ENCODE data around the gene LBX1. TPM values are rescaled to one million over a fixed set of nuclear protein-coding genes. Genes with fewer than 3 reads are reported as not detected.
A peak's percentile ranks its signal among the peaks of the same experiment; 100 is the strongest.

Gene LBX1
- total RNA-seq, 2 donors from 2014 or later = not detected

DNA sequence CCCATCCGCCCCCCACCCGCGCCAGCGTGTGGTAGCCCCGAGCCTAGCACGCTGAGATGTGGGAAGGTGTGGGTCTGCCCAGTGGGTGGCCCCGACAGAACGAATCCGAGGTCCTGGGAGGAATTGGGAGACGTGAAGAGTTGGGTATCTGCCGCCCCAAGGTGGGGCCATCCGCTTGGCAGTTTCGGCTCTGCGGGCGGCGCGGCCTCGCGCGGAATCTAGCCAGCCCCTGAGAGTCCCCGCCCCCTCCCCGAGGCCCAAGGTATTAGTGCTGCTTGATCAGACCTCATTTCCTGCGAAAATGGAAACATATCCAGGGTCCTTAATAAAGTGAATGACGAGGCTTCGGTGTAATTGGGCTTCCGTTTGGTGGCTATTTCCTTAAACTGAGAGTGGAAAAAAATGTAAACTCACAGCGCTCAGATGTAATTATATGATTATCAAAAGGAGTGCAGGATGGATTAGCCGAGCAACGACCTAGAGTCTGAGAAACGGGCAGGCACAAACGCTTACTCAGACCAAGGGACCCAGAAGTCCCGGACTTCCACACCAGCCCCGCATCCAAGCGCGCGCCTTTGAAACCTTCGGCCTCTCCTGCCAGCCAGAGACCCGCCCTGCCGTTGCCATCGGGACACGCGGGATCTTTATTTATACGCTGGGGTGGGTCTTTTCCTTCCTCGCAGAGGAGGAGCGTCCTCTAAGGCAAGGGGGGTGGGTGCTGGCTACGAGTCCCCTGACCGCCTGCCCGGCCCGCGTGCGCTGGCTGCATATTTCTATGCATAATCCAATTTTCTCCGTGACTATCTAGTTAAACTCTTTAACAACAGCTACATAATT lies 12.8 kb downstream of the LBX1 start:
- H3K9me3 ChIP-seq (ENCODE audit: control insufficient read depth, low read length) = no peaks in the 10 kb centered on the region
- H3K27me3 ChIP-seq (ENCODE audit: control insufficient read depth, insufficient read depth, low read length, poor library complexity, severe bottlenecking) = peaks cover 99% of the 10 kb centered on the region
- no peak overlapping the region for H3K4me3 ChIP-seq (ENCODE audit: low read length)
- H3K36me3 ChIP-seq (ENCODE audit: control insufficient read depth, insufficient read depth, low read length) = no peaks in the 10 kb centered on the region
- no peak overlapping the region for H3K9ac ChIP-seq (ENCODE audit: extremely low read depth, low read length, poor library complexity, severe bottlenecking)
- TF ChIP-seq, protein P1, sequence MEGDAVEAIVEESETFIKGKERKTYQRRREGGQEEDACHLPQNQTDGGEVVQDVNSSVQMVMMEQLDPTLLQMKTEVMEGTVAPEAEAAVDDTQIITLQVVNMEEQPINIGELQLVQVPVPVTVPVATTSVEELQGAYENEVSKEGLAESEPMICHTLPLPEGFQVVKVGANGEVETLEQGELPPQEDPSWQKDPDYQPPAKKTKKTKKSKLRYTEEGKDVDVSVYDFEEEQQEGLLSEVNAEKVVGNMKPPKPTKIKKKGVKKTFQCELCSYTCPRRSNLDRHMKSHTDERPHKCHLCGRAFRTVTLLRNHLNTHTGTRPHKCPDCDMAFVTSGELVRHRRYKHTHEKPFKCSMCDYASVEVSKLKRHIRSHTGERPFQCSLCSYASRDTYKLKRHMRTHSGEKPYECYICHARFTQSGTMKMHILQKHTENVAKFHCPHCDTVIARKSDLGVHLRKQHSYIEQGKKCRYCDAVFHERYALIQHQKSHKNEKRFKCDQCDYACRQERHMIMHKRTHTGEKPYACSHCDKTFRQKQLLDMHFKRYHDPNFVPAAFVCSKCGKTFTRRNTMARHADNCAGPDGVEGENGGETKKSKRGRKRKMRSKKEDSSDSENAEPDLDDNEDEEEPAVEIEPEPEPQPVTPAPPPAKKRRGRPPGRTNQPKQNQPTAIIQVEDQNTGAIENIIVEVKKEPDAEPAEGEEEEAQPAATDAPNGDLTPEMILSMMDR (conservative IDR thresholded peaks at IDR 0.05) = no peak
- no peaks in the 10 kb centered on the region for H3K9me3 Mint-ChIP-seq
- DNase-seq = peak; percentile 67
- H3K27ac Mint-ChIP-seq = no peak overlapping the region
- peaks cover 6% of the 10 kb centered on the region for H3K4me1 Mint-ChIP-seq
- H3K36me3 Mint-ChIP-seq (ENCODE audit: low read depth) = no peaks in the 10 kb centered on the region
- WGBS, 2 experiments (ENCODE audit: insufficient coverage in 1 of 2, insufficient read length in 1 of 2) = 5 to 6% methylated on average over 29 to 52 of the region's 52 CpGs
- no peak overlapping the region for H3K27ac ChIP-seq (ENCODE audit: low read depth, low read length)
- H3K27me3 Mint-ChIP-seq (ENCODE audit: insufficient read depth) = peaks cover 99% of the 10 kb centered on the region
- H3K4me1 ChIP-seq (ENCODE audit: control insufficient read depth, insufficient read depth, low read length) = peaks cover 4% of the 10 kb centered on the region
- H3K4me3 Mint-ChIP-seq = peak overlapping the region; percentile 14

DNA sequence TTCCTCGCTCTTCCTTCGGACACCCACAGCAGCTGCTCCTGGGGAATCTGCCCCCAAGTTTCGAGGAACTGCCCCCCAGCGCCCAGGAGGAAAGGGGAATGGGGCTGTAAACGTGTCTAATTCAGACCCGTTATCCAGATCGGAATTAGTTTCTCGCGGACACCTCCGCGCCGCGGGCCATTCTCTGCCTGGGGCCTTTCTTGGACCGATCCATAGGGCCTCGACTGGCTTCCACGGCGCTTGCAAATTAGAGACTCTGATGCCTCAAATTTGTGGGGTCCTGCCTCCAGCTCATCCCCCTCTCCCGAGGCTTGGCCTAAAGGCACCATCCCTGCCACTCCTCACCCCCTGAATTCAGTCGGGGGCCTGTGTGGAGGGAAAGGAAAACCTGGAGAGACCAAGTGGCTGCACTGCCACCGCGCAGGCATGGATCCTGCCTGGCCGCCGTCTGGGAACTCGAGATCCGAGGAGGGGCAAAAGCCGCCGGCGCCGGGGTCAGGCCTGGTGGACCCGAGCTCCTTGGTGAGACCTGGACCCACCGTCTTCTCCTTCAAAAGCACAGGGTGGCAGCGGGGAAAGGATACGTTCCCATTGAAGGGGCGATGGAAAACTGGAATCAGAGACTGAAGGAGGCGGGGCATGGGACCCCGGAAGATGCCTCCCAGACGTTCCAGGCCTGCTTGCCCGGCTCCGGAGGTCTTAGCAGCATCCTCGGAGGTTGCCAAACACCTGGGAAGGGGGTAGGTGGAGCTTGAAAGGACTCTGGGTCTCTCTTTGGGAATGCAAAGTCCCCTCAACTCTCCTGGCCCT lies 13.7 kb downstream of the LBX1 start:
- TF ChIP-seq, protein P1 (conservative IDR thresholded peaks at IDR 0.05) = no peak
- Histone ChIP-seq H3K4me1 (ENCODE audit: control insufficient read depth, insufficient read depth, low read length) (peaks cover 4% of the 10 kb centered on the region), H3K36me3 (ENCODE audit: control insufficient read depth, insufficient read depth, low read length) (no peaks in the 10 kb centered on the region), H3K9ac (ENCODE audit: extremely low read depth, low read length, poor library complexity, severe bottlenecking) (no peak overlapping the region), H3K9me3 (ENCODE audit: control insufficient read depth, low read length) (no peaks in the 10 kb centered on the region), H3K4me3 (ENCODE audit: low read length) (no peak overlapping the region), H3K27me3 (ENCODE audit: control insufficient read depth, insufficient read depth, low read length, poor library complexity, severe bottlenecking) (peaks cover 97% of the 10 kb centered on the region), H3K27ac (ENCODE audit: low read depth, low read length) (no peak overlapping the region)
- Mint-ChIP-seq H3K36me3 (ENCODE audit: low read depth) (no peaks in the 10 kb centered on the region), H3K27ac (no peak overlapping the region), H3K27me3 (ENCODE audit: insufficient read depth) (peaks cover 99% of the 10 kb centered on the region), H3K9me3 (no peaks in the 10 kb centered on the region), H3K4me1 (peaks cover 6% of the 10 kb centered on the region), H3K4me3 (no peak overlapping the region)
- peak; percentile 74 for DNase-seq
- WGBS, 2 experiments (ENCODE audit: insufficient coverage in 1 of 2, insufficient read length in 1 of 2) = 7 to 9% methylated on average over 27 to 40 of the region's 40 CpGs

GRCh38 chr10:101214446-101215396 lies 14.5 kb downstream of the LBX1 start:
- no peak overlapping the region for H3K27ac ChIP-seq (ENCODE audit: low read depth, low read length)
- Mint-ChIP-seq H3K4me1 (peaks cover 6% of the 10 kb centered on the region), H3K36me3 (ENCODE audit: low read depth) (no peaks in the 10 kb centered on the region), H3K4me3 (no peak overlapping the region), H3K27me3 (ENCODE audit: insufficient read depth) (peaks cover 99% of the 10 kb centered on the region), H3K27ac (no peak overlapping the region), H3K9me3 (no peaks in the 10 kb centered on the region)
- H3K36me3 ChIP-seq (ENCODE audit: control insufficient read depth, insufficient read depth, low read length) = no peaks in the 10 kb centered on the region
- DNase-seq = peak; percentile 95
- WGBS, 2 experiments (ENCODE audit: insufficient coverage in 1 of 2, insufficient read length in 1 of 2) = 16 to 18% methylated on average over 33 to 48 of the region's 49 CpGs
- H3K27me3 ChIP-seq (ENCODE audit: control insufficient read depth, insufficient read depth, low read length, poor library complexity, severe bottlenecking) = peaks cover 97% of the 10 kb centered on the region
- no peak overlapping the region for H3K4me3 ChIP-seq (ENCODE audit: low read length)
- no peak overlapping the region for H3K9ac ChIP-seq (ENCODE audit: extremely low read depth, low read length, poor library complexity, severe bottlenecking)
- H3K4me1 ChIP-seq (ENCODE audit: control insufficient read depth, insufficient read depth, low read length) = peaks cover 4% of the 10 kb centered on the region
- TF ChIP-seq, protein P1 (conservative IDR thresholded peaks at IDR 0.05) = peak; percentile 97
- no peaks in the 10 kb centered on the region for H3K9me3 ChIP-seq (ENCODE audit: control insufficient read depth, low read length)

All from endodermal cell (in vitro differentiated cells).